ENCODE data around the gene ANO10.
"Not testable (repeated sequence)": the region's sequence is repeated elsewhere in the genome, so short reads cannot be mapped to it uniquely, and the experiment has no call there.

ANO10 gene

GRCh38 chr3:43621656-43622432, at the start of gene ANO10:
Gene ANO10, minus strand, starts transcription at chr3:43622011. Its CDS starts 16,159 bp downstream, at chr3:43605852.
- DNase-seq, result peak; percentile 100

GRCh38 chr3:43670635-43671522, 49.1 kb upstream of the ANO10 start:
- DNase-seq, result peak; percentile 57

- DNase-seq, result not testable (repeated sequence)
Observed at GRCh38 chr3:43665011-43665410, 43.2 kb upstream of the ANO10 start.

- DNase-seq, result not testable (repeated sequence)
Observed at GRCh38 chr3:43661376-43661775, 39.6 kb upstream of the ANO10 start.

- peak; percentile 52 for DNase-seq
Observed at GRCh38 chr3:43659250-43659880, 37.6 kb upstream of the ANO10 start.

- not testable (repeated sequence) for DNase-seq
Observed at GRCh38 chr3:43656390-43656789, 34.6 kb upstream of the ANO10 start.

GRCh38 chr3:43650345-43650744, 28.5 kb upstream of the ANO10 start:
- DNase-seq, result no peak

GRCh38 chr3:43649365-43649968, 27.7 kb upstream of the ANO10 start:
- no peak for DNase-seq

- no peak for DNase-seq
Observed at GRCh38 chr3:43648957-43649356, 27.1 kb upstream of the ANO10 start.

GRCh38 chr3:43647331-43648166, 25.7 kb upstream of the ANO10 start:
- no peak for DNase-seq

GRCh38 chr3:43644443-43644842, 22.6 kb upstream of the ANO10 start:
- DNase-seq, result no peak

GRCh38 chr3:43641306-43642114, 19.7 kb upstream of the ANO10 start:
- DNase-seq, result peak; percentile 44

- DNase-seq, result no peak
Observed at GRCh38 chr3:43640681-43641080, 18.9 kb upstream of the ANO10 start.

- DNase-seq, result peak; percentile 75
Observed at GRCh38 chr3:43638594-43639447, 17.0 kb upstream of the ANO10 start.

GRCh38 chr3:43637702-43638101, 15.9 kb upstream of the ANO10 start:
- DNase-seq, result no peak

- DNase-seq, result no peak
Observed at GRCh38 chr3:43632986-43633385, 11.2 kb upstream of the ANO10 start.

GRCh38 chr3:43632269-43632733, 10.5 kb upstream of the ANO10 start:
- no peak for DNase-seq

GRCh38 chr3:43629741-43630140, 7.9 kb upstream of the ANO10 start:
- DNase-seq, result no peak

GRCh38 chr3:43629257-43629656, 7.4 kb upstream of the ANO10 start:
- no peak for DNase-seq

GRCh38 chr3:43627360-43627759, 5.5 kb upstream of the ANO10 start:
- no peak for DNase-seq

Measured in hematopoietic multipotent progenitor cell treated with erythropoietin and hydrocortisone succinate and interleukin-3 and kit ligand, for 4 days (in vitro differentiated cells).